Right lobe of liver (tissue), 4 donors: ENCODE results near the gene ACAN.

Source experiments
- CTCF ChIP-seq, 4 donors: fragments of 200-600 bp in 3 of 4; fragments of 450-650 bp in 1 of 4; IDR thresholded peaks; one replicate each; pipeline versions ENCODE4 v1.5.1 to v1.8.0; 2016 to 2022; ENCODE audit warnings: antibody characterized with exemption in 4 of 4, mild to moderate bottlenecking in 2 of 4
- POLR2A ChIP-seq: fragments of 450-650 bp; IDR thresholded peaks from one replicate; pipeline ENCODE4 v1.6.1; 2017; ENCODE audit warnings: antibody characterized with exemption, mild to moderate bottlenecking
- donor health status: DM: no; HTN: no; CAD: no.
- donor health status: DM: no; HTN: no; CAD: no.
- donor health status: DM: no; HTN: yes; CAD: no.

GRCh38 chr15:88794001-88794400 is 9.2 kb upstream of the ACAN start:
- TF ChIP-seq POLR2A (no peak), CTCF (IDR thresholded peaks at IDR 0.05) (no peak)
